Measurements from ENCODE around the gene LGR6.

DNA sequence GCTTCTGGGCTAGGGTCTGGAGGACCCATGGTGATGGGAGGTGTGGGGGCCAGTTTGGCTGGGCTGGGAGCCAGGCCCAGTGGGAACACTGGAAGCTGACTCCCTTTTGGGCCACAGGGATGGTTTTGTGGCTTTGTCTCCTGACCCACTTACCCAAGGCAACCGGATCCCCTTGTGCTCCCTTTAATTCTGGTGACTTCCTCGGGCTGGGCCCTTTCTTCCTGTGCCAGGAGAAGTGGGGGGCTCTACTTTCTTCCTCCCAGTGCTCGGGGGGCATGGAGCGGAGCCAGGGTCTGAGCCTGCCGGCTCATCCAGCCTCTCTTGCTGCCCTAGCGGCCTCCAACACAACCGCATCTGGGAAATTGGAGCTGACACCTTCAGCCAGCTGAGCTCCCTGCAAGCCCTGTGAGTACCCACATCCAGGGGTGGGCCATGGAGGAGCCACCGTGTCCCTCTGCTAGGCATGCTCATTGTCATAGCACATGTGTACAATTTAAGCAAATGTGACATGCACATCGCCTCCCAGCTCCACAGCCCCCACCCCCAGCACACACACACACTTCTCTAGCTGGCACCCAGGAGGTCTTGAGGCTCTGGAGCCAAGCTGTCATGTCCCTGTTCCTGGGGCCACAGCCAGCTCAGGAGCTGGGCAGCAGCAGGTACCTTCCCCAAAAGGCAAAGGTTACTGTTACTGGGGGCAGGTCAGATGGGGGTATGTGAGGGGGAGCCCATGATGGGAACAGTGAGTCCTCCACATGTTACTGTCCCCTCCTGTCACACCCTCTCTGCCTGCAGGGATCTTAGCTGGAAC is 113.1 kb downstream of the LGR6 start:
- TF ChIP-seq, protein P1, sequence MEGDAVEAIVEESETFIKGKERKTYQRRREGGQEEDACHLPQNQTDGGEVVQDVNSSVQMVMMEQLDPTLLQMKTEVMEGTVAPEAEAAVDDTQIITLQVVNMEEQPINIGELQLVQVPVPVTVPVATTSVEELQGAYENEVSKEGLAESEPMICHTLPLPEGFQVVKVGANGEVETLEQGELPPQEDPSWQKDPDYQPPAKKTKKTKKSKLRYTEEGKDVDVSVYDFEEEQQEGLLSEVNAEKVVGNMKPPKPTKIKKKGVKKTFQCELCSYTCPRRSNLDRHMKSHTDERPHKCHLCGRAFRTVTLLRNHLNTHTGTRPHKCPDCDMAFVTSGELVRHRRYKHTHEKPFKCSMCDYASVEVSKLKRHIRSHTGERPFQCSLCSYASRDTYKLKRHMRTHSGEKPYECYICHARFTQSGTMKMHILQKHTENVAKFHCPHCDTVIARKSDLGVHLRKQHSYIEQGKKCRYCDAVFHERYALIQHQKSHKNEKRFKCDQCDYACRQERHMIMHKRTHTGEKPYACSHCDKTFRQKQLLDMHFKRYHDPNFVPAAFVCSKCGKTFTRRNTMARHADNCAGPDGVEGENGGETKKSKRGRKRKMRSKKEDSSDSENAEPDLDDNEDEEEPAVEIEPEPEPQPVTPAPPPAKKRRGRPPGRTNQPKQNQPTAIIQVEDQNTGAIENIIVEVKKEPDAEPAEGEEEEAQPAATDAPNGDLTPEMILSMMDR (IDR thresholded peaks at IDR 0.05) = no peak
- no peak for TF ChIP-seq POLR2A (IDR thresholded peaks at IDR 0.05)

Measured in suprapubic skin (tissue), 3 donors.